ENCODE results near the gene POU2F3.

The POU2F3 gene

GRCh38 chr11:120199613-120200012 is 40.3 kb upstream of the POU2F3 start:
- Histone ChIP-seq H3K9me3 (ENCODE audit: control insufficient read depth, insufficient read depth, low read depth, low read length) (no peaks in the 10 kb centered on the region), H3K4me3 (ENCODE audit: low read depth, low read length) (no peak overlapping the region), H3K27me3 (ENCODE audit: control insufficient read depth, insufficient read depth, low read length) (peaks cover 63% of the 10 kb centered on the region), H3K4me1 (ENCODE audit: control insufficient read depth, insufficient read depth, low read length) (peaks cover 46% of the 10 kb centered on the region), H3K9ac (ENCODE audit: low read length) (no peak overlapping the region), H3K36me3 (ENCODE audit: control insufficient read depth, insufficient read depth, low read length) (no peaks in the 10 kb centered on the region), H3K27ac (ENCODE audit: low read depth, low read length) (no peak overlapping the region)

- no peaks in the 10 kb centered on the region for H3K9me3 ChIP-seq (ENCODE audit: control insufficient read depth, insufficient read depth, low read depth, low read length)
- H3K27me3 ChIP-seq (ENCODE audit: control insufficient read depth, insufficient read depth, low read length), result peaks cover 68% of the 10 kb centered on the region
- H3K9ac ChIP-seq (ENCODE audit: low read length), result no peak overlapping the region
- H3K4me3 ChIP-seq (ENCODE audit: low read depth, low read length), result no peak overlapping the region
- no peak overlapping the region for H3K27ac ChIP-seq (ENCODE audit: low read depth, low read length)
- no peaks in the 10 kb centered on the region for H3K36me3 ChIP-seq (ENCODE audit: control insufficient read depth, insufficient read depth, low read length)
- H3K4me1 ChIP-seq (ENCODE audit: control insufficient read depth, insufficient read depth, low read length), result peaks cover 41% of the 10 kb centered on the region
Measured at GRCh38 chr11:120200677-120201076, 39.3 kb upstream of the POU2F3 start.

DNA sequence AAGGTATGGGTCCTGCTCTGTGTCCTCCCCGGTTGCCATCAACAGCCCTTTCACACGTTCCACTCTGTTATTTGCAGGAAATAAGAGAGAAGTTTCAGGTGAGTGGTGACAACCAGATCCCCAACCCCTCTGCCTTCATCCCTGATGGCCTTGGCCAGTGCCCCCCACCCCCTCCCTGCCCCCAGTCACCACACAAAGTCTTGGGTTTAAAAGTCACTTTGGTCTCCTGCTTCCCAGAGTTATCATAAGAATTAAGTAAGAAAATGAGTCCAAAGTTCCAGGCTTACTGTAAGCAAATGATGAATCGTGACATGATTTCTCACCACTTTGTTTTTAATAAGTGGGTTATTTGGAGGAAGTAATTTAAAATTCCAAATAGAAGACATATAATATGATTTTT is 38.3 kb upstream of the POU2F3 start:
- Histone ChIP-seq H3K36me3 (ENCODE audit: control insufficient read depth, insufficient read depth, low read length) (no peaks in the 10 kb centered on the region), H3K27ac (ENCODE audit: low read depth, low read length) (no peak overlapping the region), H3K4me1 (ENCODE audit: control insufficient read depth, insufficient read depth, low read length) (peaks cover 31% of the 10 kb centered on the region), H3K4me3 (ENCODE audit: low read depth, low read length) (no peak overlapping the region), H3K9ac (ENCODE audit: low read length) (no peak overlapping the region), H3K9me3 (ENCODE audit: control insufficient read depth, insufficient read depth, low read depth, low read length) (no peaks in the 10 kb centered on the region), H3K27me3 (ENCODE audit: control insufficient read depth, insufficient read depth, low read length) (peaks cover 71% of the 10 kb centered on the region)

GRCh38 chr11:120203626-120204025 is 36.3 kb upstream of the POU2F3 start:
- Histone ChIP-seq H3K27me3 (ENCODE audit: control insufficient read depth, insufficient read depth, low read length) (peaks cover 77% of the 10 kb centered on the region), H3K4me1 (ENCODE audit: control insufficient read depth, insufficient read depth, low read length) (peaks cover 15% of the 10 kb centered on the region), H3K4me3 (ENCODE audit: low read depth, low read length) (no peak overlapping the region)

GRCh38 chr11:120205596-120206161 is 34.3 kb upstream of the POU2F3 start:
- no peaks in the 10 kb centered on the region for H3K9me3 ChIP-seq (ENCODE audit: control insufficient read depth, insufficient read depth, low read depth, low read length)
- H3K36me3 ChIP-seq (ENCODE audit: control insufficient read depth, insufficient read depth, low read length), result no peaks in the 10 kb centered on the region
- H3K27ac ChIP-seq (ENCODE audit: low read depth, low read length), result no peak overlapping the region
- no peak overlapping the region for H3K9ac ChIP-seq (ENCODE audit: low read length)
- H3K27me3 ChIP-seq (ENCODE audit: control insufficient read depth, insufficient read depth, low read length), result peaks cover 75% of the 10 kb centered on the region
- H3K4me1 ChIP-seq (ENCODE audit: control insufficient read depth, insufficient read depth, low read length), result peaks cover 14% of the 10 kb centered on the region
- no peak overlapping the region for H3K4me3 ChIP-seq (ENCODE audit: low read depth, low read length)

More at GRCh38 chr11:120203626-120204025, 36.3 kb upstream of the POU2F3 start:
- Histone ChIP-seq H3K36me3 (ENCODE audit: control insufficient read depth, insufficient read depth, low read length) (no peaks in the 10 kb centered on the region), H3K9ac (ENCODE audit: low read length) (no peak overlapping the region), H3K27ac (ENCODE audit: low read depth, low read length) (no peak overlapping the region), H3K9me3 (ENCODE audit: control insufficient read depth, insufficient read depth, low read depth, low read length) (no peaks in the 10 kb centered on the region)

DNA sequence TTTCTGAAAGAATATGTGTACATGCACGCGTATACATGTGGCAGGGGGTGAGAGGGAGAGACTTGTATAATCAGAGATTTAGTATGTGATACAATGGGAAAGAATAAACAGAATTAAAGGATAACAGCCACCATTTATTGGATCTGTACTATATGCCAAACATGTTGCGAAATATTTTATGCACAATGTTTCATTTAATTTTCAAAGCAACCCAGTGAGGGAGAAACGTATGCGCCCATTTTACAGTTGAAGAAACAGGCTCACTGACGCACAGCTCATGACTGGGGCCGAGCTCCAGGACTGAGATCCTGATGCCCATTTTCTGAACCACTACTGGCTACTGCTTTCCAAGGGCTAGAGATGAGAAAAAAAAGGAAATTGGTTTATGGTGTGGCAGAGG is 32.4 kb upstream of the POU2F3 start:
- Histone ChIP-seq H3K27ac (ENCODE audit: low read depth, low read length) (no peak overlapping the region), H3K36me3 (ENCODE audit: control insufficient read depth, insufficient read depth, low read length) (no peaks in the 10 kb centered on the region), H3K9me3 (ENCODE audit: control insufficient read depth, insufficient read depth, low read depth, low read length) (no peaks in the 10 kb centered on the region), H3K4me1 (ENCODE audit: control insufficient read depth, insufficient read depth, low read length) (peaks cover 23% of the 10 kb centered on the region), H3K9ac (ENCODE audit: low read length) (no peak overlapping the region), H3K27me3 (ENCODE audit: control insufficient read depth, insufficient read depth, low read length) (peaks cover 76% of the 10 kb centered on the region), H3K4me3 (ENCODE audit: low read depth, low read length) (no peak overlapping the region)

DNA sequence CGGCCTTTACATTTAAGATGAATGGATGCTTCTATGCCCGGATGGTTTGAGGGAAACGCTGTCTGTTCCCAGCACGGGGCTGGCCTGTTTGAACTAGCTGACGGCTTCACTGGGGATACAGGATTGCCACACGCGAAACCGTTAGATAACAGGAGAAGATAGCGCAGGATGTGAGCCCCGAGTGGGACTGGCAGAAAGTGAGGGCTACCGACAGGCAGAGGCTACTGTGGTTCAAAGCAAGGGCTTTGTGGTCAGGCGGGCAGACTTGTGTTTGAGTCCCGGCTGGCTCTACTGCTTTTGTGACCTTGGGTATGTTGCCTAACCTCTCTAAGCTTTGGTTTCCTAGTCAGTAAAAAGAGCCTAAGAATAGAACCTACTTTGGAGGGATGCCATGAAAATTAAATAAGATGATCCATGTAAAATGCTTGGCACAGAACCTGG is 31.9 kb upstream of the POU2F3 start:
- Histone ChIP-seq H3K27ac (ENCODE audit: low read depth, low read length) (no peak overlapping the region), H3K9me3 (ENCODE audit: control insufficient read depth, insufficient read depth, low read depth, low read length) (no peaks in the 10 kb centered on the region), H3K36me3 (ENCODE audit: control insufficient read depth, insufficient read depth, low read length) (no peaks in the 10 kb centered on the region), H3K4me3 (ENCODE audit: low read depth, low read length) (no peak overlapping the region), H3K9ac (ENCODE audit: low read length) (no peak overlapping the region), H3K4me1 (ENCODE audit: control insufficient read depth, insufficient read depth, low read length) (peaks cover 28% of the 10 kb centered on the region), H3K27me3 (ENCODE audit: control insufficient read depth, insufficient read depth, low read length) (peaks cover 79% of the 10 kb centered on the region)

DNA sequence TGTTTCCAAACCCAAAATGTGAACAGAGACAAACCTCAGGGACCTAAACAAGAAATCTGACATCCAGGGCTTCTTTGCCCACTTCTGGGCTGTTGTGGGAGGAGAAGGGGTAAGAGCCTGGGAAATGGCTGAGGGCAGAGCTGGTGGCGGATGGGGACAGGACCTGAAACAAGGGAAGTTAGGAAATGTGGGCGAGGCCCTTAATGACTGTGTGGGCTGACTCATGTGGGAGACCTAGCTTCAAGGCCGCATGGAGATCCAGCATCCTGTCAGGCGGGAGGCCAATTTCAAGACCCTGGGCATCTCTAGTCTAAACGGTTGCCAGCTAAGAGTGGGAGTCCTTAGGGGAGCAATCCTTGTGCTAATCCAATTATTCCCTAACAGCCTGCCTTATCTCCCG is 31.2 kb upstream of the POU2F3 start:
- H3K4me1 ChIP-seq (ENCODE audit: control insufficient read depth, insufficient read depth, low read length), result peaks cover 33% of the 10 kb centered on the region
- H3K4me3 ChIP-seq (ENCODE audit: low read depth, low read length), result no peak overlapping the region
- no peaks in the 10 kb centered on the region for H3K9me3 ChIP-seq (ENCODE audit: control insufficient read depth, insufficient read depth, low read depth, low read length)
- H3K27me3 ChIP-seq (ENCODE audit: control insufficient read depth, insufficient read depth, low read length), result peaks cover 82% of the 10 kb centered on the region
- no peaks in the 10 kb centered on the region for H3K36me3 ChIP-seq (ENCODE audit: control insufficient read depth, insufficient read depth, low read length)
- no peak overlapping the region for H3K27ac ChIP-seq (ENCODE audit: low read depth, low read length)
- no peak overlapping the region for H3K9ac ChIP-seq (ENCODE audit: low read length)

- Histone ChIP-seq H3K36me3 (ENCODE audit: control insufficient read depth, insufficient read depth, low read length) (no peaks in the 10 kb centered on the region), H3K4me3 (ENCODE audit: low read depth, low read length) (peak overlapping the region; percentile 70), H3K27ac (ENCODE audit: low read depth, low read length) (no peak overlapping the region), H3K9me3 (ENCODE audit: control insufficient read depth, insufficient read depth, low read depth, low read length) (no peaks in the 10 kb centered on the region), H3K27me3 (ENCODE audit: control insufficient read depth, insufficient read depth, low read length) (peaks cover 86% of the 10 kb centered on the region), H3K9ac (ENCODE audit: low read length) (peak overlapping the region; percentile 42), H3K4me1 (ENCODE audit: control insufficient read depth, insufficient read depth, low read length) (peaks cover 33% of the 10 kb centered on the region)
Measured at GRCh38 chr11:120209746-120210625, 30.0 kb upstream of the POU2F3 start.

- Histone ChIP-seq H3K4me1 (ENCODE audit: control insufficient read depth, insufficient read depth, low read length) (peaks cover 36% of the 10 kb centered on the region), H3K9ac (ENCODE audit: low read length) (peak within 1 kb of the TSS; percentile 55), H3K27ac (ENCODE audit: low read depth, low read length) (no peak within 1 kb of the TSS), H3K9me3 (ENCODE audit: control insufficient read depth, insufficient read depth, low read depth, low read length) (no peaks in the 10 kb centered on the region), H3K36me3 (ENCODE audit: control insufficient read depth, insufficient read depth, low read length) (no peaks in the 10 kb centered on the region), H3K4me3 (ENCODE audit: low read depth, low read length) (peak within 1 kb of the TSS; percentile 70), H3K27me3 (ENCODE audit: control insufficient read depth, insufficient read depth, low read length) (peaks cover 89% of the 10 kb centered on the region)
Measured at GRCh38 chr11:120210626-120211521, 29.1 kb upstream of the POU2F3 start, which contains the start of gene OAF. TSS of gene OAF (plus strand) at chr11:120211032. CDS start at chr11:120211280, 248 bp downstream.

All from HUES6 (cell line).